Suprapubic skin (tissue), 3 donors: ENCODE data around the gene TMEM222.

Source experiments
- POLR2A ChIP-seq, 2 donors: fragments of 450-650 bp; IDR thresholded peaks; one replicate each; pipeline ENCODE4 v1.6.1; 2017; ENCODE audit warnings: antibody characterized with exemption in 2 of 2, mild to moderate bottlenecking in 2 of 2, moderate library complexity in 2 of 2
- TF ChIP-seq, protein P1 (sequence below), 2 donors: fragments of 200-600 bp in 1 of 2; fragments of 450-650 bp in 1 of 2; sonication (generic) in 1 of 2; IDR thresholded peaks; one replicate each; pipeline ENCODE4 v1.5.1; 2016 to 2019; ENCODE audit warnings: antibody characterized with exemption in 2 of 2, mild to moderate bottlenecking in 1 of 2, moderate library complexity in 1 of 2

DNA sequence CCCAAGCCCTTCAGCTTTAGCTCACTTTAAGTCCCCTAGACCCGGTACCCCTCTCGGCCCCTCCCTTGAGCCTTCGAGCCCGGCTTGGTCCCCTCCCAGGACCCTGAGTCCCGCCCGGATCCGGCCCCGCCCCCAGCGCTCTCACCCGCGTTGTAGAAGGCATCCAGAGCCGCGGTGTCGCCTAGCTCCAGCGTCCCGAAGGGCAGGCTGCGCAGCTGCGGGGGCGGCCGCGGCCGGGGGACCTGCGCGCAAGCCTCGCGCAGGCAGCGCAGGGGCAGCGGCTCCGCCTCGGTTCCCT, 44.1 kb downstream of the TMEM222 start:
- TF ChIP-seq POLR2A (IDR thresholded peaks at IDR 0.05), result no peak
- TF ChIP-seq, protein P1, sequence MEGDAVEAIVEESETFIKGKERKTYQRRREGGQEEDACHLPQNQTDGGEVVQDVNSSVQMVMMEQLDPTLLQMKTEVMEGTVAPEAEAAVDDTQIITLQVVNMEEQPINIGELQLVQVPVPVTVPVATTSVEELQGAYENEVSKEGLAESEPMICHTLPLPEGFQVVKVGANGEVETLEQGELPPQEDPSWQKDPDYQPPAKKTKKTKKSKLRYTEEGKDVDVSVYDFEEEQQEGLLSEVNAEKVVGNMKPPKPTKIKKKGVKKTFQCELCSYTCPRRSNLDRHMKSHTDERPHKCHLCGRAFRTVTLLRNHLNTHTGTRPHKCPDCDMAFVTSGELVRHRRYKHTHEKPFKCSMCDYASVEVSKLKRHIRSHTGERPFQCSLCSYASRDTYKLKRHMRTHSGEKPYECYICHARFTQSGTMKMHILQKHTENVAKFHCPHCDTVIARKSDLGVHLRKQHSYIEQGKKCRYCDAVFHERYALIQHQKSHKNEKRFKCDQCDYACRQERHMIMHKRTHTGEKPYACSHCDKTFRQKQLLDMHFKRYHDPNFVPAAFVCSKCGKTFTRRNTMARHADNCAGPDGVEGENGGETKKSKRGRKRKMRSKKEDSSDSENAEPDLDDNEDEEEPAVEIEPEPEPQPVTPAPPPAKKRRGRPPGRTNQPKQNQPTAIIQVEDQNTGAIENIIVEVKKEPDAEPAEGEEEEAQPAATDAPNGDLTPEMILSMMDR (IDR thresholded peaks at IDR 0.05), result no peak
